ENCODE measurements around the gene CHST1. TPM values are rescaled to one million over a fixed set of nuclear protein-coding genes. Genes with fewer than 3 reads are reported as not detected.

The CHST1 gene
- total RNA-seq, 2 donors from 2014 or later, result 2.7 to 5.4 TPM

DNA sequence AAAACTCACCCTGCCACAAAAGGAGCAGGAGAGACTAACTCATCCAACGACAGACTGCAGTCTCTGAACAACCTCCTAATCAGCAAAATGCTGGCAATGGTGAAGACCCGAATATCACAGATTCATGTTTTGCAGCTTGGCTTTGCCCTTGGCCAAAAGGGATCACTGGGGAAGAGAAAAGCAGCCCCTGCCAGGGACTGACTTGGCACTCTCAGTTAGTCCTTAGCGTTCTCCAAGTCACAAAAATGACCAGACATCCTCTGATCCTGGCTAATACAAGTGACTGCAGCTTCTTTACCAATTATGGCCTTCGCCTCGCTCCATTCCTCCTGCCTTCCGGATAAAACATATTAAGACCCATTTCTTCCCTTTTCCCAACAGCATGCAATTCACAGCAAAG is 22.4 kb upstream of the CHST1 start:
- no peak overlapping the region for H3K27ac ChIP-seq
- no peak for DNase-seq (ENCODE audit: low spot score)
- H3K9me3 ChIP-seq, result no peaks in the 10 kb centered on the region
- H3K4me1 ChIP-seq, result peaks cover 0 to 7% of the 10 kb centered on the region in 2 donors
- no peak overlapping the region for H3K4me3 ChIP-seq
- TF ChIP-seq, protein P1, sequence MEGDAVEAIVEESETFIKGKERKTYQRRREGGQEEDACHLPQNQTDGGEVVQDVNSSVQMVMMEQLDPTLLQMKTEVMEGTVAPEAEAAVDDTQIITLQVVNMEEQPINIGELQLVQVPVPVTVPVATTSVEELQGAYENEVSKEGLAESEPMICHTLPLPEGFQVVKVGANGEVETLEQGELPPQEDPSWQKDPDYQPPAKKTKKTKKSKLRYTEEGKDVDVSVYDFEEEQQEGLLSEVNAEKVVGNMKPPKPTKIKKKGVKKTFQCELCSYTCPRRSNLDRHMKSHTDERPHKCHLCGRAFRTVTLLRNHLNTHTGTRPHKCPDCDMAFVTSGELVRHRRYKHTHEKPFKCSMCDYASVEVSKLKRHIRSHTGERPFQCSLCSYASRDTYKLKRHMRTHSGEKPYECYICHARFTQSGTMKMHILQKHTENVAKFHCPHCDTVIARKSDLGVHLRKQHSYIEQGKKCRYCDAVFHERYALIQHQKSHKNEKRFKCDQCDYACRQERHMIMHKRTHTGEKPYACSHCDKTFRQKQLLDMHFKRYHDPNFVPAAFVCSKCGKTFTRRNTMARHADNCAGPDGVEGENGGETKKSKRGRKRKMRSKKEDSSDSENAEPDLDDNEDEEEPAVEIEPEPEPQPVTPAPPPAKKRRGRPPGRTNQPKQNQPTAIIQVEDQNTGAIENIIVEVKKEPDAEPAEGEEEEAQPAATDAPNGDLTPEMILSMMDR (IDR thresholded peaks at IDR 0.05), result no peak
- H3K27me3 ChIP-seq, result no peaks in the 10 kb centered on the region
- H3K36me3 ChIP-seq, result no peaks in the 10 kb centered on the region

DNA sequence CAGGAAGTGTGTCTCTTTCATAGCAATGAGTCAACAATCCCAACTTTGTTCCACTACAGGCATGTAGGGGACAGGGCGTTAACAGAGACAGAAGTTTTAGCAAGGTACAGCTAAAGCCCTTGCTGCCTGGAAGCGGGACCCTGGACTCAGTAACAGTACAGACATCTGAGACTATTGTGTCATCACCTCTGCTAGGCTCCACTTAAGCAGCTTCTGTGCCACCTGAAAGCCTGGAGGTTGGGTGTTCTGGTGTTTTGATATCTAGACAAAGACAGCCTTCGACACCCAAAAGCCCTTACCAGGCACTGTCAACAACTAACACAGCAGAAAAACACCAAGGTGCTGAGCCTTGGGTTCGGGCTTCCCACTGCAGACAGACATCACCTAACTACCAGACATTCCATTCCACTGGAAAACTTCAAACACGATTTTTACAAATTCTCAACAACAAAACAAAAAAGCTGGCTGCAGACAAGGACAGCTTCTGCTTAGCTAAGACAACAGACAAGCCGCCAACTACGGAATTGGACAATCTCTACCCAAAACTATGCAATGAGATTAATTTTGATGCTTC is 20.6 kb upstream of the CHST1 start:
- H3K4me3 ChIP-seq, result no peak overlapping the region
- no peaks in the 10 kb centered on the region for H3K36me3 ChIP-seq
- peaks cover 0 to 7% of the 10 kb centered on the region in 2 donors for H3K4me1 ChIP-seq
- TF ChIP-seq, protein P1 (IDR thresholded peaks at IDR 0.05), result no peak
- H3K9me3 ChIP-seq, result no peaks in the 10 kb centered on the region
- no peak for DNase-seq (ENCODE audit: low spot score)
- no peak overlapping the region for H3K27ac ChIP-seq
- H3K27me3 ChIP-seq, result no peaks in the 10 kb centered on the region

DNA sequence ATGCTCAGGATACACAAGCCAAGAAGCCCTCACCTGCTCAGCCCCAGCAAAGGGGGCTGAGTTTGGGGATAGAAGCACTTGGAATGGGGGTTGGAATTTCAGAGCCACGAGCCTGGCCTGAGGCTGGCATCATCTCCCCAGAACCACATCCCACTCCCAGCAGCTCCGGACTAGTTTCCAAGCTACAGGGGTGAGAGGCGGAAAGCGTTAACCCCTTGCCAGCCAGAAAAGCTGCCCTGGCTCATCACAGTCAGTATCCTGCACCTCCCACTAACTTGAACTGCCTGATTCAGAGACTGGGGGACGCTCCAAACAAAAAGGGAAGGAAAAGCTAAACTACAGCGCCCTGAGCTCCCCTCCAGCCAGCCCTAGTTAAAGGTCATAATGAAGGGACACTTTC is 19.0 kb upstream of the CHST1 start:
- H3K9me3 ChIP-seq, result no peaks in the 10 kb centered on the region
- DNase-seq (ENCODE audit: low spot score), result no peak
- H3K27me3 ChIP-seq, result no peaks in the 10 kb centered on the region
- H3K4me1 ChIP-seq, result peaks cover 0 to 7% of the 10 kb centered on the region in 2 donors
- TF ChIP-seq, protein P1 (IDR thresholded peaks at IDR 0.05), result no peak
- no peak overlapping the region for H3K4me3 ChIP-seq
- H3K27ac ChIP-seq, result no peak overlapping the region
- H3K36me3 ChIP-seq, result no peaks in the 10 kb centered on the region

DNA sequence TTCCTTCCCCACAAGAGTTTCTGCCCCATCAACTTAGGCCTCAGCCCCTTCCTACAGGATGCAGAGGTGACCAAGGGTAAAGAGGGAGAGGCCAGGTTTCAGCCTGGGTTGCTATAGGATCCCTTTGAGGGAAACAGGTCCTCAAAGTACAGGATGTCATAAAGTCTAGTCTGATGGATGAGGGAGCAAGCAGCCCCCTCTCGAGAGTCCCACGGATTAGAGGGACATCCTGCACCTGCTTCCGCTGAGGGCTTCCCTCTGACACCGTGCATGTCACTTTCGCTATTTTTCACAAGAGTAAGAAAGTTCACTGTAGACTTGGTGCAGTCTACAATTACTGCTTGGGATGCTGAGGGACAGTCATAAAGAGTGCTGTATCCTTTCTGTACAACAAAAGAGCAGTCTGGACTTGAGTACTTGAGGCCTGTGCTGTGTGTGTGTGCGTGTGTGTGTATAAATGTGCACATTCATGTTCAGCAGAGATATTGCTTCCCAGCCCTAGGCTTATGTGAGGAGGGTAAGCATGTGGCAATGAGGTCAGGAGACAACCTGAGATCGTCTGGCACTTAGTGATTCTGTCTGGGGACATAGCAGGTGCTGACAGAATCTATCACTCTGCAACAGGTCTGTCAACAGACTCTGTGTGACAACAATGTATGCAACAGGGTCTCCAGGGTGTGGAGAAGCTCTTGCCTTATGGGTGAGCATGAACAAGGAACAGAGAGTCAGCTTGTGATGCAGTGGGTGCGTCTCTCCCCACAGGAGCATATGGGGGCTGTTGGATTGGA is 18.0 kb upstream of the CHST1 start:
- H3K36me3 ChIP-seq, result no peaks in the 10 kb centered on the region
- no peak overlapping the region for H3K4me3 ChIP-seq
- no peaks in the 10 kb centered on the region for H3K27me3 ChIP-seq
- no peaks in the 10 kb centered on the region for H3K9me3 ChIP-seq
- DNase-seq (ENCODE audit: low spot score), result no peak
- TF ChIP-seq, protein P1 (IDR thresholded peaks at IDR 0.05), result no peak
- H3K27ac ChIP-seq, result no peak overlapping the region
- H3K4me1 ChIP-seq, result peaks cover 0 to 7% of the 10 kb centered on the region in 2 donors

DNA sequence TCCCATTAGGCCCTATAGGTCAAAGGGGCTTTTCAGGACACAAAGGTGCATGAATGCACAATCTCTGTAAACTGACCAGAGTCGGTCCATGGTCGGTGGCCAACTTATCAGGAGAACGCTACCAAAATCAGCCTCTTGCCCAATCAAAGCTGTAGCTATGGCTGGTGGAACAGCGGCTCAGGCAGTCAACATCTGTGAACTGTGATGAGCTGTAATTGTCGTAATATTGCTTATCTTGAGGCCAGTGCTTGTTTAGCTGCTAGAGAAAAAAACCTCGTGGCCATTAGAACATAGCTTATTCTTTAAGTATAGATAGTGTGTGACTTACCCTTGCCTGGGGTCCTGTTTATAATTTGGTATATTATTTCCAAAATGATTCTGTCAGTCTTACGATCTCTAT is 14.4 kb upstream of the CHST1 start:
- Histone ChIP-seq H3K4me1 (no peaks in the 10 kb centered on the region), H3K9me3 (no peaks in the 10 kb centered on the region), H3K27me3 (no peaks in the 10 kb centered on the region), H3K27ac (no peak overlapping the region), H3K4me3 (no peak overlapping the region), H3K36me3 (no peaks in the 10 kb centered on the region)
- TF ChIP-seq, protein P1 (IDR thresholded peaks at IDR 0.05), result no peak
- DNase-seq (ENCODE audit: low spot score), result no peak

Data from right atrium auricular region (tissue), 2 donors.